K562 (cell line): ENCODE data around the gene MOSPD3. TPM values are rescaled to one million over a fixed set of nuclear protein-coding genes. Genes with fewer than 3 reads are reported as not detected.

ENCODE experiments used
- ATAC-seq: fragments of 200-7000 bp; cut with Tn5 transposase; 3 replicates; pipeline ENCODE4 v1.9.1; 2020; ENCODE audit warnings: moderate library complexity
- BruUV-seq: library from RNA; stranded (reverse); fragments of 400-500 nt; replicated peaks from 2 replicates; lab custom pipeline; 2021; lab: Mats Ljungman, UMichigan
- CTCF ChIA-PET: fragments of 300-600 bp; formaldehyde crosslinking; extraction: SDS; loops from one replicate; lab custom pipeline; 2021; ENCODE audit warnings: low intra/inter-chr PET ratio; lab: Yijun Ruan, JAX
- POLR2A ChIA-PET: fragments of 300-600, 350-650 bp; sonication (Branson Sonifier 250); formaldehyde crosslinking; extraction: SDS; loops from one replicate; lab custom pipeline; 2021; ENCODE audit warnings: antibody characterized with exemption, inconsistent platforms; lab: Yijun Ruan, JAX
- DNase-seq, 4 experiments: peaks; one replicate each; pipeline versions ENCODE4 v3.0.0 to v3.0.0-alpha.2; 2011 to 2018; ENCODE audit warnings: low spot score in 3 of 4, mixed read lengths in 3 of 4; ENCODE audit errors: extremely low read depth in 1 of 4
- FAIRE-seq: peaks from 2 replicates; lab custom pipeline; 2011; peaks lifted over from hg19 to GRCh38; lab: Jason Lieb, UNC
- H2AFZ ChIP-seq: 2 replicates; pipeline ENCODE4 v1.6.0; 2011; ENCODE audit warnings: low read depth, low read length, control low read depth, inconsistent platforms
- H3K27ac ChIP-seq: fragments of 200-600 bp; 3 replicates; pipeline ENCODE4 v1.8.0; 2011; ENCODE audit warnings: low read depth, mild to moderate bottlenecking, control low read depth, inconsistent platforms, low read length, moderate library complexity, mixed read lengths; ENCODE audit errors: extremely low read depth
- H3K27me3 ChIP-seq, 2 experiments: fragments of 300-600 bp in 1 of 2; 2 replicates in 1 of 2; 3 replicates in 1 of 2; pipeline versions ENCODE4 v1.6.0 to v1.8.0; 2011; ENCODE audit warnings: inconsistent platforms in 2 of 2, low read length in 2 of 2, mild to moderate bottlenecking in 1 of 2, mixed read lengths in 1 of 2, moderate library complexity in 1 of 2; ENCODE audit not compliant: control insufficient read depth in 2 of 2, insufficient read depth in 2 of 2
- H3K36me3 ChIP-seq: fragments of 300-600 bp; 3 replicates; pipeline ENCODE4 v1.8.0; 2011; ENCODE audit warnings: mild to moderate bottlenecking, low read length, inconsistent platforms; ENCODE audit not compliant: control insufficient read depth, insufficient read depth
- H3K4me1 ChIP-seq, 2 experiments: fragments of 200-600 bp in 1 of 2; replicated peaks in 1 of 2; 2 replicates in 1 of 2; 3 replicates in 1 of 2; pipeline versions ENCODE4 v1.5.1 to v1.8.0; 2011; ENCODE audit warnings: inconsistent platforms in 2 of 2, low read length in 2 of 2, mild to moderate bottlenecking in 1 of 2, mixed read lengths in 1 of 2, moderate library complexity in 1 of 2; ENCODE audit not compliant: control insufficient read depth in 2 of 2, insufficient read depth in 2 of 2
- H3K4me2 ChIP-seq: 2 replicates; pipeline ENCODE4 v1.6.1; 2011; ENCODE audit warnings: low read length, control low read depth, inconsistent platforms, mixed read lengths; ENCODE audit not compliant: insufficient read depth
- H3K4me3 ChIP-seq: fragments of 200-600 bp; sonication (generic), shearing (Covaris generic); 2 replicates; pipeline ENCODE4 v1.5.1; 2016; ENCODE audit warnings: control low read depth, inconsistent platforms
- H3K79me2 ChIP-seq: fragments of 200-600 bp; 3 replicates; pipeline ENCODE4 v1.8.0; 2011; ENCODE audit warnings: low read length, inconsistent platforms; ENCODE audit not compliant: control insufficient read depth, insufficient read depth
- H3K9ac ChIP-seq, 2 experiments: 2 replicates each; pipeline versions ENCODE4 v1.6.0 to v1.6.1; 2011; ENCODE audit warnings: low read depth in 2 of 2, low read length in 2 of 2, control low read depth in 1 of 2, inconsistent platforms in 1 of 2, mild to moderate bottlenecking in 1 of 2, mixed read lengths in 1 of 2; ENCODE audit not compliant: insufficient read depth in 1 of 2
- H3K9me1 ChIP-seq: one replicate; pipeline ENCODE4 v1.6.0; 2011; ENCODE audit warnings: inconsistent platforms, mild to moderate bottlenecking, low read length, moderate library complexity; ENCODE audit not compliant: control insufficient read depth, insufficient read depth
- H3K9me3 ChIP-seq: replicated peaks from 2 replicates; pipeline ENCODE4 v1.5.1; 2011; ENCODE audit warnings: low read depth, low read length, inconsistent platforms; ENCODE audit not compliant: control insufficient read depth, insufficient read depth
- H4K20me1 ChIP-seq: replicated peaks from 2 replicates; pipeline ENCODE4 v1.6.1; 2011; ENCODE audit warnings: low read length, inconsistent platforms, mixed read lengths; ENCODE audit not compliant: control insufficient read depth, insufficient read depth
- CCAR2 ChIP-seq: fragments of 200-400 bp; formaldehyde crosslinking; IDR thresholded peaks from 2 replicates; pipeline ENCODE4 v1.6.1; 2017; ENCODE audit warnings: mild to moderate bottlenecking, low read depth, low read length
- ERF ChIP-seq: fragments of 450-650 bp; formaldehyde crosslinking; IDR thresholded peaks from 2 replicates; pipeline ENCODE4 v1.4.0; 2020; ENCODE audit warnings: mild to moderate bottlenecking, mixed read lengths
- EWSR1 ChIP-seq: fragments of 450-650 bp; IDR thresholded peaks from 2 replicates; pipeline ENCODE4 v1.6.1; 2018; ENCODE audit warnings: borderline replicate concordance, mild to moderate bottlenecking, low read depth, moderate library complexity; ENCODE audit not compliant: partially characterized antibody
- GABPA ChIP-seq: fragments of 200-800 bp; sonication (Bioruptor generic); conservative IDR thresholded peaks from 2 replicates; pipeline ENCODE4 v1.6.1; 2016; ENCODE audit warnings: low read depth, missing genetic modification characterization, missing compliant biosample characterization
- GTF3C2 ChIP-seq: IDR thresholded peaks from 3 replicates; pipeline ENCODE4 v1.6.1; 2011; ENCODE audit warnings: borderline replicate concordance, mild to moderate bottlenecking, moderate library complexity; ENCODE audit not compliant: insufficient read length; ENCODE audit errors: extremely low read depth
- MAX ChIP-seq: sonication (generic); formaldehyde crosslinking; IDR thresholded peaks from 2 replicates; pipeline ENCODE4 v1.9.0; 2022; ENCODE audit warnings: mild to moderate bottlenecking, missing genetic modification reagents
- MTA2 ChIP-seq: fragments of 450-650 bp; IDR thresholded peaks from 2 replicates; pipeline ENCODE4 v1.6.1; 2016; ENCODE audit warnings: low read depth
- MXI1 ChIP-seq: IDR thresholded peaks from 2 replicates; pipeline ENCODE4 v1.6.1; 2011; ENCODE audit warnings: low read depth, mild to moderate bottlenecking, improper control_type of control experiment, low read length
- NRF1 ChIP-seq, 2 experiments: fragments of 450-650 bp; IDR thresholded peaks in 1 of 2; conservative IDR thresholded peaks in 1 of 2; 2 replicates each; pipeline ENCODE4 v1.6.1; 2014; ENCODE audit warnings: mild to moderate bottlenecking in 2 of 2
- POLR2A ChIP-seq: fragments of 450-650 bp; conservative IDR thresholded peaks from 2 replicates; pipeline ENCODE4 v1.6.1; 2016
- POLR2G ChIP-seq: fragments of 200-400 bp; formaldehyde crosslinking; IDR thresholded peaks from 2 replicates; pipeline ENCODE4 v1.6.1; 2017; ENCODE audit warnings: low read depth, mild to moderate bottlenecking, antibody characterized with exemption, low read length, moderate library complexity
- RAD51 ChIP-seq: fragments of 450-650 bp; IDR thresholded peaks from 2 replicates; pipeline ENCODE4 v1.7.1; 2016; ENCODE audit warnings: low read depth, mild to moderate bottlenecking, borderline replicate concordance
- RHOXF2B ChIP-seq: fragments of 250-450 bp; sonication (Bioruptor Pico); conservative IDR thresholded peaks from 2 replicates; pipeline ENCODE4 v1.5.1; 2021
- SMARCA4 ChIP-seq: fragments of 450-650 bp; IDR thresholded peaks from 2 replicates; pipeline ENCODE4 v1.6.1; 2016
- SRSF9 ChIP-seq: fragments of 200-400 bp; formaldehyde crosslinking; IDR thresholded peaks from 2 replicates; pipeline ENCODE4 v1.6.1; 2017; ENCODE audit warnings: low read depth, low read length, borderline replicate concordance
- TSC22D4 ChIP-seq: fragments of 450-650 bp; IDR thresholded peaks from 2 replicates; pipeline ENCODE4 v1.6.1; 2016; ENCODE audit warnings: missing genetic modification characterization, missing biosample characterization, control low read depth
- ZBTB43 ChIP-seq: sonication (generic); formaldehyde crosslinking; IDR thresholded peaks from 2 replicates; pipeline ENCODE4 v1.8.0; 2023; ENCODE audit warnings: mild to moderate bottlenecking, missing genetic modification reagents
- ZNF354B ChIP-seq: fragments of 250-450 bp; sonication (Bioruptor Pico); IDR thresholded peaks from 2 replicates; pipeline ENCODE4 v1.4.0; 2020
- ZNF766 ChIP-seq: fragments of 200-800 bp; sonication (Bioruptor generic); conservative IDR thresholded peaks from 2 replicates; pipeline ENCODE4 v1.6.1; 2016; ENCODE audit warnings: missing genetic modification characterization, missing compliant biosample characterization
- WGBS: fragments of 100-300 bp; shearing (Covaris generic); methylation state at CpG from one replicate; pipeline ENCODE4 v1.1.6; 2016; ENCODE audit warnings: low coverage, mixed read lengths; ENCODE audit not compliant: insufficient coverage; ENCODE audit errors: missing lambda C conversion rate; 5-methylcytosine and 5-hydroxymethylcytosine counted together
- in situ Hi-C: fragments of 300-500 bp; cut with MboI; formaldehyde crosslinking; loops from 4 replicates; pipeline ENCODE4 v1.15.0; 2018; ENCODE audit warnings: inconsistent platforms, mixed read lengths
- intact Hi-C: fragments of 100-400 bp; cut with micrococcal nuclease; formaldehyde crosslinking; loops from 2 replicates; pipeline ENCODE4 v1.14.2; 2022
- polyA plus RNA-seq, 8 experiments: library from polyadenylated mRNA; depleted of rRNA in 4 of 8; stranded (reverse) in 5 of 8; unstranded in 3 of 8; fragments of >200 nt; fragmentation: Nextera tagmentation in 2 of 8; fragmentation: Illumina TruSeq in 1 of 8; extraction: Ambion mirVana in 2 of 8; extraction: Trizol in 1 of 8; gene quantifications; 2 replicates each; pipeline versions ENCODE4 v1.2.1 to v1.2.3, GENCODE V29; 2011 to 2014; ENCODE audit warnings: inconsistent platforms in 1 of 8, missing spikeins in 1 of 8
- total RNA-seq, 7 experiments: library from RNA; depleted of rRNA in 6 of 7; stranded (reverse); fragments of >200 nt in 6 of 7; fragmentation: Illumina TruSeq in 2 of 7; extraction: Trizol in 2 of 7; gene quantifications; 2 replicates each; pipeline versions ENCODE4 v1.2.1 to v1.2.3, GENCODE V29; 2011 to 2021; ENCODE audit warnings: low replicate concordance in 1 of 7

Gene MOSPD3
- total and polyA plus RNA-seq, 9 of the 15 experiments (the other 6 are each of a cell fraction or from before 2014, with no cell fraction given), result 1.4 to 32.1 (median 7.3) TPM

GRCh38 chr7:100572949-100573675 is 39.2 kb upstream of the MOSPD3 start:
- ChIA-PET POLR2A (interaction anchor here (0.6 to 2.8 kb wide), 3 partner anchors 8 to 96 kb away, joined by 3 to 14 read pairs (median 9); partner anchors contain the start of genes FBXO24 and LRCH4), CTCF (interaction anchor here (0.5 kb wide), 1 partner anchor 100 kb away, joined by 6 read pairs; no protein-coding TSS in a partner anchor)
- DNase-seq (no peak), FAIRE-seq (no peak), ATAC-seq (no peak)
- Histone ChIP-seq H4K20me1 (no peaks in the 10 kb centered on the region), H3K4me3 (no peak overlapping the region), H3K27me3 (no peaks in the 10 kb centered on the region), H3K79me2 (no peaks in the 10 kb centered on the region), H3K9me3 (no peaks in the 10 kb centered on the region), H3K27ac (no peak overlapping the region), H2AFZ (no peak overlapping the region), H3K4me1 (peaks cover 6 to 90% of the 10 kb centered on the region in 2 experiments; a peak in 4 of 5 replicates), H3K4me2 (no peak overlapping the region), H3K9ac (peak overlapping the region in 1 of 2 experiments; percentile 65; a peak in 1 of 4 replicates), H3K36me3 (peaks cover 45% of the 10 kb centered on the region; the same call in 1 of the 3 replicates), H3K9me1 (peaks cover 8% of the 10 kb centered on the region)
- no TSS peak for BruUV-seq
- intact Hi-C loops, result no loop called here
- in situ Hi-C loops, result loop anchor here (25.0 kb wide), 1 partner anchor 111 kb away; the partner anchor contains the start of gene SPACDR
- WGBS, result 88% methylated on average over 13 of the region's 30 CpGs
- TF ChIP-seq MAX (CRISPR knock-in tag), result no peak
- TF ChIP-seq TSC22D4 (tag), result no peak
- no peak for TF ChIP-seq ERF (CRISPR knock-in tag)
- TF ChIP-seq SMARCA4, result no peak
- TF ChIP-seq MTA2, result no peak
- TF ChIP-seq NRF1 (conservative IDR thresholded peaks at IDR 0.05 in 1 of 2, IDR thresholded peaks at IDR 0.05 in 1 of 2), result no peak
- TF ChIP-seq RHOXF2B (CRISPR knock-in tag), result no peak
- TF ChIP-seq ZNF354B (CRISPR knock-in tag), result no peak
- no peak for TF ChIP-seq ZNF766 (CRISPR knock-in tag)
- no peak for TF ChIP-seq MXI1
- no peak for TF ChIP-seq SRSF9
- peak; percentile 68 for TF ChIP-seq POLR2G
- TF ChIP-seq CCAR2, result no peak
- TF ChIP-seq POLR2A, result 0 out of 2 replicates have a peak, but pooled peaks have one; percentile 34
- TF ChIP-seq GABPA, result no peak
- no peak for TF ChIP-seq ZBTB43
- TF ChIP-seq EWSR1, result no peak
- TF ChIP-seq RAD51, result no peak
- TF ChIP-seq GTF3C2, result no peak
